Liver (tissue), 3 donors: ENCODE measurements around the gene AADACL3.

Source experiments
- ATF3 ChIP-seq: IDR thresholded peaks from 2 replicates; pipeline ENCODE4 v1.6.1; 2016; ENCODE audit warnings: antibody characterized with exemption
- CTCF ChIP-seq: fragments of 150-350 bp; IDR thresholded peaks from 2 replicates; pipeline ENCODE4 v1.5.1; 2017; ENCODE audit warnings: improper control_type of control experiment, low read depth, low read length; ENCODE audit not compliant: missing input control
- EGR1 ChIP-seq, 2 donors: IDR thresholded peaks; 2 replicates each; pipeline ENCODE4 v1.6.1; 2016 to 2018; ENCODE audit warnings: antibody characterized with exemption in 2 of 2, low read depth in 2 of 2
- FOXA1 ChIP-seq: IDR thresholded peaks from 2 replicates; pipeline ENCODE4 v1.6.1; 2016; ENCODE audit warnings: antibody characterized with exemption
- JUND ChIP-seq, 2 donors: IDR thresholded peaks; 2 replicates each; pipeline ENCODE4 v1.6.1; 2016; ENCODE audit warnings: antibody characterized with exemption in 2 of 2
- MAX ChIP-seq: IDR thresholded peaks from 2 replicates; pipeline ENCODE4 v1.6.1; 2016; ENCODE audit warnings: antibody characterized with exemption
- NR2F2 ChIP-seq: IDR thresholded peaks from 2 replicates; pipeline ENCODE4 v1.6.1; 2016; ENCODE audit warnings: antibody characterized with exemption
- REST ChIP-seq: IDR thresholded peaks from 2 replicates; pipeline ENCODE4 v1.6.1; 2016; ENCODE audit warnings: antibody characterized with exemption, mild to moderate bottlenecking
- RXRA ChIP-seq, 2 donors: IDR thresholded peaks; 2 replicates each; pipeline ENCODE4 v1.6.1; 2017 to 2018; ENCODE audit warnings: antibody characterized with exemption in 2 of 2, mild to moderate bottlenecking in 1 of 2
- SP1 ChIP-seq: IDR thresholded peaks from 2 replicates; pipeline ENCODE4 v1.6.1; 2018; ENCODE audit warnings: antibody characterized with exemption, mild to moderate bottlenecking
- TAF1 ChIP-seq: conservative IDR thresholded peaks from 2 replicates; pipeline ENCODE4 v1.6.1; 2016; ENCODE audit warnings: antibody characterized with exemption, mild to moderate bottlenecking
- ZBTB33 ChIP-seq: IDR thresholded peaks from 2 replicates; pipeline ENCODE4 v1.6.1; 2016; ENCODE audit warnings: antibody characterized with exemption
- donor health status: healthy.
- donor health status: healthy.

GRCh38 chr1:12715896-12716437, at the start of gene AADACL3:
- TF ChIP-seq ATF3 (no peak), TAF1 (no peak), RXRA (IDR thresholded peaks at IDR 0.05) (no peak), CTCF (no peak), REST (no peak), ZBTB33 (no peak), MAX (no peak), JUND (IDR thresholded peaks at IDR 0.05) (no peak), EGR1 (IDR thresholded peaks at IDR 0.05; ENCODE audit: low read depth in 2 of 2) (no peak), SP1 (no peak), FOXA1 (no peak), NR2F2 (no peak)
